Frontal cortex (tissue), 4 donors: ENCODE results near the gene TMX2. TPM values are rescaled to one million over a fixed set of nuclear protein-coding genes. Genes with fewer than 3 reads are reported as not detected.

ENCODE experiments used
- DNase-seq, 2 donors: peaks; one replicate each; pipeline ENCODE4 v3.0.0; 2012; ENCODE audit warnings: low spot score in 2 of 2
- FAIRE-seq: peaks from 2 replicates; lab custom pipeline; 2012; peaks lifted over from hg19 to GRCh38; lab: Jason Lieb, UNC
- small RNA-seq: library from RNA; depleted of rRNA; stranded (forward); fragments of <200 nt; gene quantifications from one replicate; pipeline ENCODE3, GENCODE V24; 2014
- total RNA-seq: library from RNA; depleted of rRNA; stranded (reverse); fragments of >200 nt; gene quantifications from one replicate; pipeline ENCODE4 v1.2.3, GENCODE V29; 2014
- donor health status: control.
- donor health status: control.
- donor health status: control.

TMX2 gene
- total RNA-seq, 1 donor from 2014 or later, result 39.1 TPM

GRCh38 chr11:57788703-57789088 is 76.3 kb downstream of the TMX2 start:
- FAIRE-seq, result no peak
- no peak for DNase-seq

Small RNA genes lying within 50 kb of the gene (small RNA-seq; reads per million reads assigned to genes)
- not detected for gene TMX2-CTNND1

Other genes starting within 250 kb of the TMX2 start
- gene SLC43A1, start 196.9 kb upstream of the TMX2 start, total RNA-seq, result 2.0 TPM
- 39.9 TPM for gene TIMM10, start 181.8 kb upstream of the TMX2 start, total RNA-seq
- not detected for gene SMTNL1, start 175.0 kb upstream of the TMX2 start, total RNA-seq
- gene UBE2L6, start 144.9 kb upstream of the TMX2 start, total RNA-seq, result 57.9 TPM
- gene SERPING1, start 114.9 kb upstream of the TMX2 start, total RNA-seq, result 7.3 TPM
- gene YPEL4, start 62.7 kb upstream of the TMX2 start, total RNA-seq, result 5.3 TPM
- 17.1 TPM for gene CLP1, start 54.8 kb upstream of the TMX2 start, total RNA-seq
- 15.1 TPM for gene ZDHHC5, start 44.5 kb upstream of the TMX2 start, total RNA-seq
- 33.4 TPM for gene MED19, start 378 bp upstream of the TMX2 start, total RNA-seq
- gene SELENOH, start 28.9 kb downstream of the TMX2 start, total RNA-seq, result 48.9 TPM
- not detected for gene BTBD18, start 39.2 kb downstream of the TMX2 start, total RNA-seq
- gene CTNND1, start 49.2 kb downstream of the TMX2 start, total RNA-seq, result 96.6 TPM